ENCODE results near the gene PPT1.

- TF ChIP-seq YY1 (IDR thresholded peaks at IDR 0.05; ENCODE audit: extremely low read depth, insufficient replicate concordance, low read depth, low read length) = no peak
- TF ChIP-seq, protein P1, sequence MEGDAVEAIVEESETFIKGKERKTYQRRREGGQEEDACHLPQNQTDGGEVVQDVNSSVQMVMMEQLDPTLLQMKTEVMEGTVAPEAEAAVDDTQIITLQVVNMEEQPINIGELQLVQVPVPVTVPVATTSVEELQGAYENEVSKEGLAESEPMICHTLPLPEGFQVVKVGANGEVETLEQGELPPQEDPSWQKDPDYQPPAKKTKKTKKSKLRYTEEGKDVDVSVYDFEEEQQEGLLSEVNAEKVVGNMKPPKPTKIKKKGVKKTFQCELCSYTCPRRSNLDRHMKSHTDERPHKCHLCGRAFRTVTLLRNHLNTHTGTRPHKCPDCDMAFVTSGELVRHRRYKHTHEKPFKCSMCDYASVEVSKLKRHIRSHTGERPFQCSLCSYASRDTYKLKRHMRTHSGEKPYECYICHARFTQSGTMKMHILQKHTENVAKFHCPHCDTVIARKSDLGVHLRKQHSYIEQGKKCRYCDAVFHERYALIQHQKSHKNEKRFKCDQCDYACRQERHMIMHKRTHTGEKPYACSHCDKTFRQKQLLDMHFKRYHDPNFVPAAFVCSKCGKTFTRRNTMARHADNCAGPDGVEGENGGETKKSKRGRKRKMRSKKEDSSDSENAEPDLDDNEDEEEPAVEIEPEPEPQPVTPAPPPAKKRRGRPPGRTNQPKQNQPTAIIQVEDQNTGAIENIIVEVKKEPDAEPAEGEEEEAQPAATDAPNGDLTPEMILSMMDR (IDR thresholded peaks at IDR 0.05 in 2 of 3, conservative IDR thresholded peaks at IDR 0.05 in 1 of 3; ENCODE audit: borderline replicate concordance in 1 of 3, insufficient read depth in 1 of 3, low read depth in 2 of 3, low read length in 2 of 3) = no peak
- TF ChIP-seq POLR2AphosphoS5 (IDR thresholded peaks at IDR 0.05; ENCODE audit: low read depth, low read length) = no peak
- TF ChIP-seq CEBPB (IDR thresholded peaks at IDR 0.05; ENCODE audit: low read depth) = no peak
- TF ChIP-seq EGR1 (IDR thresholded peaks at IDR 0.05; ENCODE audit: low read depth) = no peak
- no peak for TF ChIP-seq SIN3A (IDR thresholded peaks at IDR 0.05; ENCODE audit: low read depth)
- TF ChIP-seq POLR2A (IDR thresholded peaks at IDR 0.05; ENCODE audit: borderline replicate concordance, extremely low read depth, insufficient read depth, insufficient read length) = no peak
These were observed 6.2 kb downstream of the PPT1 start for GRCh38 chr1:40090652-40091355.

Measured in HCT116 (cell line).